Anterior cingulate cortex (tissue), 58 donors: ENCODE measurements around the gene PPM1J.
"Not testable (repeated sequence)": the region's sequence is repeated elsewhere in the genome, so short reads cannot be mapped to it uniquely, and the experiment has no call there.

ENCODE experiments used
- DNase-seq, 58 donors: peaks; one replicate each; lab custom pipeline; 2025; lab: John Stamatoyannopoulos, UW

The PPM1J gene

DNA sequence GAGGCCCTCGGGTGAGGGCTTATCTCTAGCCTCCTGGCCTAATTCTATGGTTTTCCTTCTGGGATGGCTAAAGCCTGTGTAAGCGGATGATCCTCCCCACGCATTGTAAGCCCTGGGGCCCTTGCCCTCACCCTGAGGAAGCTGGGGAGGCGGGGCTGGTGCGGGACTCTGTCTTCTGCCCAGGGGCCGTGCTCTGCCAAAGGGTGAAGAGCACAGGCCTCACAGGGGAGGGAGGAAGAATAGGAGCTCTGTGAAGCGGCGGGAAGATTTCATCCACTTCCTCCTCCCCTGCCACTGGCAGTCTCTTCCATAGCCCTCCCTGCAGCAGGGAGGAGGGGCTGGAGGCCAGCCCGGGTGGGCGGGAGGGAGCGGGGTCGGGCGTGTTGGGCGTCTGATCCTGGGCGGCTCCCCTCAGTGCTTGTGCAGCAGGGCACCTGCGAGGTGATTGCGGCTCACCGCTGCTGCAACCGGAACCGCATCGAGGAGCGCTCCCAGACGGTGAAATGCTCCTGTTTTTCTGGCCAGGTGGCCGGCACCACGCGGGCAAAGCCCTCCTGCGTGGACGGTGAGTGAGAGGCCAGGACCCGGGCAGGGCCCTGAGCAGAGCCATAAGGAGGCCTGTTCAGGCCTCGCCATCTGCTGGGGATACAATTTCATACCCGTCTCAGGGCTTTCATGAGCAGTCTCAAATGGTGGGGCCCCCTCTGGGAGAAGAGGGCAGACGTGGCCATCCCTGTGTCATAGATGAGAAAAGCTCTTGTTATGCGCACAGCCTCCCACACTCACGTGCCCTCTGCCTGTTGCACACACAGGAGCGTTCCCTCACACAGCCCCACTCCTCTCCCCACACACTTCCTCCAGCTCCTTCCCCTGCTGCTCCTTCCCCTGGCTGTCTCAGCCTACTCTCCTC lies 7.7 kb upstream of the PPM1J start:
- no peak for DNase-seq

DNA sequence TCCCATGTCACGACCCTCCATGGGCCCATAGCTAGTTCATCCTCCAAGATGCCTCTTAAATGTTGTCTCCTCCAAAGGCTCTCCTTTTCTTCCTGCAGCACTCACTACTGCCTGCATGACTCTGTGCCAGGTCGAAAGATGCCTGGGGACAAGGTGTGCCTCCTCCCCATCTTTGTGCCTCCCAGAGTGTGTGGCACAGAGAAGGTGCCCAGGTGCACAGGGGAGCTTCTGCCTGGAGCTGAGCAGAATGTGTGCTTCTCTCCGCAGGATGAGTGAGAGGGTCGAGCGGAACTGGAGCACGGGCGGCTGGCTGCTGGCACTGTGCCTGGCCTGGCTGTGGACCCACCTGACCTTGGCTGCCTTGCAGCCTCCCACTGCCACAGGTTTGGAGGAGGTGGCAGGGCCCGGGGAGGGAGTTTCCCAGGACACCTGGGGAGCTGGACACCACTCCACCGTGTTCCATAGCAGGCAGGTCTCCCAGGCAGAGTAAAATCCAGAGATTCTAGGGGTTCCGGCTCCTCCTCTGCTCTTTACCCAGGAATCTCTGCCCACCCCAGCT lies 6.9 kb upstream of the PPM1J start:
- no peak for DNase-seq

DNA sequence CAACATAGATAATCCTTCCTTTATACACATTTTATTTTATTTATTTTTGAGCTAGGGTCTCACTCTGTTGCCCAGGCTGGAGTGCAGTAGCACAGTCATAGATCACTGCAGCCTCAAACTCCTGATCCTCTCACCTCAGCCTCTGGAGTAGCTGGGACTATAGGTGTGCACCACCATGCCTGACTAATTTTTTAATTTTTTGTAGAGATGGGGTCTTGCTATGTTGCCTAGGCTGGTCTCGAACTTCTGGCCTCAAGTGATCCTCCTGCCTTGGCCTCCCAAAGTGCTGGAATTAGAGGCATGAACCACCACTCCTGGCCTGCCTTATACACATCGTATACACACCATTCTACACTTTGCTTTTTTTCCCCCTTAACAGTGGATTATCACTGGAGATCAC lies 6.2 kb upstream of the PPM1J start:
- DNase-seq: not testable (repeated sequence)

DNA sequence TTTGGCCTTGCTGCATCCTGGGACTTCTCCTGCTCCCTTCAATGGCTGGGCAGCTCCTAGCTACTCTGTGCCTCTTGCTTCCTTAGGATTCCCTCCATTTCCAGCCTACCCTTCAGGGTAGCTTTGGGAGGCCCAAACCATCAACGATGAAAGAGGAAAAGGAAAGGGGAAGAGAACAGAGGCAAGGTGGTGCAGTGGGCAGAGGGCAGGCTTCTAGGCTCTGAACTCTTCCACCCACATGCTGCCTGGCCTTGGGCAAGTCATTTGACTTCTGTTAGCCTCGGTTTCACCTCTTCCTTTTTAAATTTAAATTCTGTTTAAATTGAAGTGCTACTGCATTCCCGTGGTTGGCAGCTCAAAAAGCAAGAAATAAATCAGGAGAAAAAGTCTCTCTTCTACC lies 5.7 kb upstream of the PPM1J start:
- DNase-seq: no peak

DNA sequence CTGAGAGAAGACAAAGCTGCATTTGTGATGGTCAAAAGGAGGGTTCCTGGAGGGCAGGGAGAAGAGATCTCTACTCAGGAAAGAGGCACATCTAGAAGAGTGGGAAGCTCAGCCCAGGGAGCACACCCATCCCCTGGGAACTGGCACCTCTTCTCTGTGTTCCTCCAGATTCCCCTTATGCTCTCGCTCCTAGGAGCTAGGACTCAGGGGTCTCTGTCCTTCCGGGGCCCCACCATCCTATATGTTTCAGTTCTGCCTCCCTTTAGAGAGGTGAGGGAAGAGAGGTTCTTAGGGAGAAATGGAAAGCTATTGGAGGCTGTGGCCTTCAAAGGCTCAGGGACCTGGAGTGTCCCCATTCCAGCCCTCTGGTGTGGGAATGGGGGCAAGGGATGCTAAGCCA lies 4.6 kb upstream of the PPM1J start:
- DNase-seq: no peak

DNA sequence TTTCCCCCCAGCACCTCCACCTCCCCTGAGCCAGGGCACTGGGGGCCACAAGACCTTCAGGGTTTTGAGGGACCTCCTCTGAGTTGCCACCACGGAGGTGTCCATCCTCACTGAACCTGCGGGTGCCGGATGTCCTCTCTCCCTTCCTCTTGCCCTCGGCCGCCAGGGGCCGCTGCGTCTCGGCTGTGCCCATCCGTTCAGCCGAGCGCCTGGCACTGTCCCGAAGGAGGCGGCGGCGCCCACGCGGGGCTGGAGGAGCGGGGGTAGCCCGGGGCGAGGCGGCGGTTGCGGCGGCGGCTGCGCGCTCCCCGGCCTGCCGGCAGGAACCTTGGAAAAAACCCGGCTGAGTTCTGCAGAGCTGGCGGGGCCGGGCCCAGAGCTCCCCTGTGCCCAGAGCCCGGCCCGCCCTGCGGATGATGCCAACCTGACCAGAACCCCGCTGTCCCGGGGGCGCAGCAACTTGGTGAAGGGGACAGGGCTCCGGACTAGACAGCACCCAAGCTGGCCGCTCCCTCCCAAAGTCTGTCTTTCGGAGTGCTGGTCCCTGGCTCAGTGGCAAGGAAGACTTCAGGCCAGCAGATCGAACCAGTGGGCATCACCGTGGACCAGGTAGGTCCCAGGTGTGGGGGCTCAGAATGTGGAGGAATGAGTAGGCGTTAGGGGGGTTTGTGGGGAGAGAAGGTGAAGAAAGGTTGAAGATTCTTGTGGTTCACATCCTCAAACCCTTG lies 3.7 kb upstream of the PPM1J start:
- peak in 55 of 58 donors; percentile 22 to 83 (median 58) for DNase-seq

DNA sequence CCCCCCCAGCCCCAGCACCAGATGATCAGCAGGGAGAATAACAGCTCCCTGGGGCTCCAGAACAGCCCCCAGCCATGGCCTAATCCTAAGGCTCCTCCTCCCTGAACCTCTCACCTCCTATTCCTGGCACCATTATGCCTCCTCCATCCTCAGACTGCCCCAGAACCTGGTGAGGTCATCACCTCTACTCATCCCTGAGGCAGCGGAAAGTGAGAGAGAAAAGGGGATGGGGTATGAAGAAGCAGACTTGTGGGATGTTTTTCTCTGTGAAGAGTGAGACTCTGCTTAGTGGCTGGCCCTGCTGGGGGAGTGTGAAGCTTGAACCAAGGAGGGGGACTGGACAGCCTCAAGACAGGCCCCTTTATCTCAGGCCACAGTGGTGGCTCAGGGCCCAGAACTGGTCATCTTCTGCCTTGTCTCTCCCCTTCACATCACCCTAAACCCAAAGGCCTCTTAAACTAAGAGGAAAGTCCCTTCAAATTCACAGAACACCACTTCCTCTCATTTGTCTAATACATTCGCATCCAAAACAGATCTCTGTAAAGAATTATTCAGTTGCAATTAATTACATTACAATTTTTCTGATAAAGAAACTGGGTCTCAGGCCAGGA lies 2.2 kb upstream of the PPM1J start:
- no peak for DNase-seq

DNA sequence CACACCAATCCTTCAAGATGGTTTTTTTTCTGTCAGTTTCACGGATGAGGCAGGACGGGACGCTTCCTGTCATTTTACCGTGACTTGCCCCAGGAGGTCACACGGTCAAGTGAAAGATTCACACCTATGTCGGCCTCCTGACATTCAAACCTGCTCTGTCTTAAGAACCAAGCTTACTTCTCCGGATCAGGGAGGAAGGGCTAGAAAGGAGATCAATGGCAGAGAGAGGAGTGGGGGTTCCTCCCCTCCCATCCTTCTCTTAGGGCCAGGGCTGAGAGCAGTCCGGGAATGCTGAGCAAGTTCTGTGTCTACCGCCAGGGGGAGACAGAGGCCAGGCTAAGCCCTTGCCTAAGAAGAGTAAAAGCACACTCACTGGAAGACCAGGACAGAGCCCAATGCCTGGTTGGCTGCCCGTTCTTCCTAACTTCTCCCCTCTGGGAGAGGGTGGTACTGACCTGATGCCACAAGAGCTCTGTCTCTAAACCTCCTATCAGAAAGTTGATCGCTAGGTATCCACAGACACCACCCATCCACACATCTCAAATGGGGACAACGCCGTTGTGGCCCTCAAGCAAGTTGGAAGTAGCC lies 1.1 kb upstream of the PPM1J start:
- peak in 57 of 58 donors; percentile 8 to 92 (median 78) for DNase-seq

DNA sequence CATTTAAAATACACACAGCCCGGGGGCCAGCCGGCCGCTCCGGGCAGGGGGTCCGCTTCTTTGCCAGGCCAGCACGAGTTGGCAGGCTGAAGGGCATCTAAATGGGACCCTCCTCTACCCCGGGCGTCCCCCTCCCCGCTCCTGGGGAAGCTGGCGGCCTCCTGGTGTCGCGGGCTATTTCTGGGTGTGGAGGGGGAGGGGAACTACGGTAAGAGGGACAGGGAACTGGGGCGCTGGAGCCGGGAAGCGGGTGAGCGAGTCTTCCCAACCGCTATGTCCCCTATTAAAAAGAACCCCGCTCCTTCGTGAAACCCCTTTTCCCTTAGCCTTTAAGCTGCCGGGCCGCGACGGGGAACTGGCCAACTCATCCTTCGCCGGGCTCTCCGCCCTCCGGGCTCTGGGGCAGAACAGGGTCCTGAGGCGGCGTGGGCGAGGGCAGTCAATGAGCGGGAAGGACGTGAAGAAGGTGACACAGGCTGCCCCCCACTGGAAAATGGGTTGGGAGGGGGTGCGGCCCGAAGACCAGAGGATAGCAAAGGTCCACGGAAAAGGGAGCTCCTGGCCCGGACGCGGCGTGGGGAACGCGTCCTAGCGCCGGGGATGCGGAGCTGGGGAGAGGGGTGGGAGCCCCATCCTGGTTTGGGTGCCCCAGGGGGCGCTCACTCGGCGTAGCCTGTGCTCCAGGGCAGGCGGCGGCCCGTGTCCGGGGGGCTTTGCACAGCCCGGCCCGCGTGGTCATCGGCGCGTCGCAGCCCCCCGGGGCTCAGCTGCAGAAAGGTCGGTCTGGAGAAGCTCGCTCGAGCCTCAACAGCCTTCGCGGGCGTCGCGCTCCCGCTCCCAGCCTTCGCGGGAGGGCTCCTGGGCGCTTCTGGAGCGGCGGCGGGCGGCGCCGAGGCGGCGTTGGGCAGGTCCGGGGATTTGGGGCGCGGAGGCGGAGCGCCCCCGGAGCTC lies 544 bp downstream of the PPM1J start:
- peak in 3 of 58 donors; percentile 27 to 67 (median 37) for DNase-seq

DNA sequence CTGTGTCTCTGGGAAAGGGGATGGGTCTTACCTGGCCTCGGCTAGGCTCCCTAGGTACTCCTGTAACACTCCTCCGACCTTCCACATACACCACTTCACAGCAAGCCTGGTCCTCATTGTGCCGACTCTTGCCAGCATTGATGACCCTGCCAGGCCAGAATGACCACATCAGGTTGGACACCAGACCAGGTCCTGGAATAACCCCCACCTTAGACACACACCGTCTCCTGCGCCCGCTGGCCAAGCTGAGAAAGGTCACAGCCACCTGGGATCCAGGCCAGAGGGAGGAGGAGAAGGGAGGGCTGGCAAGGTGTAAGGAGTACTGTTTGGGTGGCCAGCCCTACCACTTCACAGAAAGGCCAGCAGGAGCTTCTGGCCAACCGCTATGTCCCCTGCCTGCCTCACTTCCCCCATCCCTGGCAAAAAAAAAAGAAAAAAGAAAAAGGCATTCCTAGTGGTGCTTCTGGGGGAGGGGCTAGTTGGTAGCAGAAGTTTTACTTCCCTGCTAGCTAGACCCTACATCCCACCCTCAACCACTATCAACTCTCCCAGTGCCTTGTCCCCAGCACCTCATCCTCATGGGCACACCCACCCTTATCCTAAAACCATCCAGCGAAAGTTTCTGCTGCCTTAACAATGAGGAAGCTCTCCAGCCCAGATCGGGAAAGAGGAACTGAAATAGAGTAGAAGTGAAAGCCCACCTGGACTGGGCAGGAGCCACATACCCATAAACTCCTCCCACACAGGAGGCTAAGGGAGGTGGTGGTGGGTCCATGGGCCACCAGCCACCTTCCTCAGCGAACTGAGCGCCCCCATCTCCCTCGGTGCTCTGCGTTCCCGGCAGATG lies 1.4 kb downstream of the PPM1J start:
- no peak for DNase-seq

DNA sequence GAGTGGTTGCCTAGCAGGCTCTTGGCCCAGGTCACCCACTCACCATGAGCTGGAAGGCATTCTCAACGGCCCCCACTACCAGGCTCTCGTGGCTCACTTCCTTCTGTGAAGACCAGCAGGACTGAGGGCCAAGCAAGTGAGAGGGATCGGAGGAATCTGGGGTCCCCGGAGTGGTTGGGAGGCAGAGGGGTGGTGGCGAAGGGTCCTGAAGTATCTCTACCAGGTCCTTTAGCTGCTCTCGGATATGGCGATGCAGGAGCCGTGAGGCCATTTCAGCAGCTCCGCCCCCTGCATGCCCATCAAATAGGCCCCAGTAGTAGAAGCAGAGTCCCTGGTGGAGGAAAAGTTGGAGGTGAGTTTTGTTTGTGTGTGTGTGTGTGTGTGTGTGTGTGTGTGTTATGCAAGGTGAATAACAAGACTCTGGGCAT lies 2.4 kb downstream of the PPM1J start:
- peak in 1 of 58 donors; percentile 22 for DNase-seq

DNA sequence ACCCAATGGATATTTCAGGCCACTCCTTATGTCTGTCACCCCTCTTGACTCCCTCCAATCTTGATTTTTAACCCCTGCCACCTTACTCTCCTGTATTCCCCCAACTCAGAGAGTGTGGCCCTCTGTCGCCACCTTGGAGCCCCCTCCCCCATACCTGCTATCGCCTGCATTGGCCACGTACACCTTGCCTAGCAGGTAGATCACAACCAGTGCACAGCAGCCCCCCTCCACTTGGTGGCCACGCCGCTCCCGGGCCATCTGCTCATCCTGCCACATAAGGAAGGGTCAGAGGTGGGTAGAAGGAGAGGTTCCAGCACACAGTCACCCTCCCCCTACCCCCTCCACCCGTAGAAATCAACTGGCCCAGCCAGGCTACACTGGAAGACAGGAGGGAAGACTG lies 2.9 kb downstream of the PPM1J start:
- no peak for DNase-seq

DNA sequence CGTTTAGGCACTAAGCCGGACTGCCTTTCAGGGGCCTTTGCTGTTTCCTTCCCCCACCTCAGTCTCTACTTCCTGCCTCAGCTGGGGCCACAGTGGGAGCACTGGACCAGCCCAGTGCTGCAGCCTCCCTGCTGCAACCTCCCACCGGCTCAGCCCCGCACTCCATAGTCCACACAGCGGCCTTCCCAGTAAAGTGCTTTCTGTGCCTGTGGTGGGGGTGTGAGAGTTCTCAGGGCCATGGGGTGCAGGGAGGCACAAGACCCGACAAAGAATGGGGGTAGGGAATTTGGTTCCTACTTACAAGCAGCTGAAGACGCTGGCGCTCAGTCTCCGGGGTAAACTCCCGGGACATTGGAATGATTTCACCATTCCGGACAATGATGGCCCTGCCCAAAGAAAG lies 3.5 kb downstream of the PPM1J start:
- DNase-seq: no peak

DNA sequence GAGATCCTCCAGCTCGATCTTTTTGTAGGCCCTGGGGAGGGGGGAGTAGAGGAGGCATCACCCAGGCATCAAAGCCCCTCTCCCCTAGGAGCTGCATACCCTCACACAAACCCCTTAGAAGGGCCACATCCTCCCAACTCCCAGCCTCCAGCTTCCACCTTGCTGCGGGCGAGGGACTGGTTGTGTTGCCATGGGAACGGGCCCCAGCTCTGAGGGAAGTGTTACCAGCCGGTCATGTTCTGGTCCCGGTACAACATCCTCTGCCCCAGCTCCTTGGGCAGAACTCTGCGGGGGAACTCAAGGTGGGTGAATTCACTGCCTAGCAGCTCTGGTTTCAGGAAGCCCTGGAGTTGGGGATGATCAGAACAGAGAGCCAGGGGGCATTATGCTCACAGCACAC lies 4.1 kb downstream of the PPM1J start:
- DNase-seq: peak in 1 of 58 donors; percentile 10

DNA sequence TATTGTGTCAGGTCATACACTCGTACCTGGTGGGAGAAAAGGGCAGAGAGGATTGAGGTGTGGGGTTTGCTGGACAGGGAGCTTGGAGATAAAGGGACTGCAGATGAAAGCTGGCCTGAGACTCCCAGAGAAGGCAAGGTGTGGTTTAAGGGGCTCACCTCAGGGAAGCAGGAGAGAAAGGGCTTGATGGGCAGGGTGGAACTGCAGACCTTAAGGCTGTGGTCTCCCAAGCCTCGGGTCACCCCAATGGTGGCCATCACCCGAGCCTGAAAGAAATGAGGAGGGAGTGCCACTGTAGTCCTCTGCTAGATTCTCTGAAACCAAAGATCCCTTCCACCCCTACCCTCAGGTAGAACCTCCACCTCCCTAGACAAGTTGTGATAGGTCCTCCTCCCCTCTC lies 4.5 kb downstream of the PPM1J start:
- no peak for DNase-seq

DNA sequence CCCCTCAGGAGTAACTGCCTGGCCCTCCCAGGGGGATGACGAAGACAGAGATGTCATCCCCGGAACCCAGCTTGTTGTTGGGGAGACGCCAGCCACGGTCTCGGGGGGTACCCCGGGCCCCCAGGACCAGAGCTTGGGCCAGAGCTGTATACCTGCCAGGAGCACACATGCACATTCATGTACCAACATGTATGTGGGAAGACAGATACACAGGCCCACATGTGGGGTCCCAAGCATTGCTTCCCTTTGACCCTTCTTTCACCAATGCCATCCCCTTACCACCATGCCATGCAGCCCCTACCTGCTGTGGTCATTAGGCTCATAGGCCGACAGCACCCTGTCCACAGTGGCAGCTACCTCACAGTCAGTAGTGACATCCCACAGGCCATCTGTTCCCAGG lies 5.0 kb downstream of the PPM1J start:
- DNase-seq: no peak

DNA sequence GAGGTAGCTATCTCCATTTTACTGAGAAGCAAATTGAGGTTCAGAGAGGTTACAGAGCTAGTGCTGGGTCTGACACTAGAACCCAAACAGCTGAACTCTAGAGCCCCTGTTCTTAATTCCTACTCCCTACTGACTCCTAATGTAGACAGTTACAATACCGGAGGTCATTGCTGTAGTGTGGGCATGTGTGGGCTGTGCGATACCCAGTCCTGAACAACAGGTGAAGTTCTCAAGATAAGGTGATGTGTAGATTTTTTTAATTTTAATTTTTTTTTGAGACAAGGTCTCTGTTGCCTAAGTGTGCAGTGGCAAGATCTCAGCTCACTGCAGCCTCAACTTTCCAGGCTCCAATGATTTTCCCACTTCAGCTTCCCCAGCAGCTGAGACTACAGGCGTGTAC lies 6.6 kb downstream of the PPM1J start:
- DNase-seq: no peak

DNA sequence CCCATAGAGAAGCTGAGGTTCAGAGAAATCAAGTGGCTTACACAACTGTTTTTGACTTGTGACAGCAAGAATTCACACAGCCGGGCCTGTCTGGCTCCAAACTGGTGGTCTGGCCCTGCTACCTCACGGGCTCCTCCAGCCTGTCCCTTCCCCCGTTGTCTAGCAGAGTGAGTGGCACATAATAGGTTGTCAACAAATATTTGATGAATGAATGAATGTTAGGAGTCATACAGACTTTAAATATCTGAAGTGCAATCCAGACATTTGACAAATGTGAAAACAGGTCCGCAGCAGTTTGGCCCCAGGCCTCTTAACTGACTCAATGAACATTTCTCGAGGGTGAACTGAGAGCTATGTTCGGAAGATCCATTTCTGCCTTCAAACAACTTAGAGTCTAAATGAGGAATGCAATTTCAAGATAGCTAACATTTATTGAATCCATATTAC lies 7.1 kb downstream of the PPM1J start:
- DNase-seq: no peak
